Keratinocyte (primary cell): ENCODE data around the gene PDIA4. TPM values are rescaled to one million over a fixed set of nuclear protein-coding genes. Genes with fewer than 3 reads are reported as not detected.
A peak's percentile ranks its signal among the peaks of the same experiment; 100 is the strongest.

Source experiments
- DNase-seq: peaks from one replicate; pipeline ENCODE4 v3.0.0-alpha.2; 2011; ENCODE audit warnings: low read depth, missing footprints, low spot score
- FAIRE-seq: peaks from 2 replicates; lab custom pipeline; 2011; peaks lifted over from hg19 to GRCh38; lab: Jason Lieb, UNC
- H2AFZ ChIP-seq: 2 replicates; pipeline ENCODE4 v1.6.0; 2012; ENCODE audit warnings: low read length, control low read depth, inconsistent platforms; ENCODE audit not compliant: control insufficient read depth
- H3K27ac ChIP-seq: 2 replicates; pipeline ENCODE4 v1.5.1; 2011; ENCODE audit warnings: low read length; ENCODE audit not compliant: control insufficient read depth, insufficient read depth
- H3K27me3 ChIP-seq: 3 replicates; pipeline ENCODE4 v1.6.0; 2011; ENCODE audit warnings: low read length; ENCODE audit not compliant: control insufficient read depth, insufficient read depth; ENCODE audit errors: extremely low read depth
- H3K36me3 ChIP-seq, 2 experiments: 2 replicates in 1 of 2; 3 replicates in 1 of 2; pipeline ENCODE4 v1.5.1; 2011; ENCODE audit warnings: low read length in 2 of 2, mild to moderate bottlenecking in 1 of 2; ENCODE audit not compliant: control insufficient read depth in 2 of 2, insufficient read depth in 2 of 2; ENCODE audit errors: extremely low read depth in 1 of 2
- H3K4me1 ChIP-seq: 3 replicates; pipeline ENCODE4 v1.5.1; 2011; ENCODE audit warnings: low read length; ENCODE audit not compliant: control insufficient read depth, insufficient read depth; ENCODE audit errors: extremely low read depth
- H3K4me2 ChIP-seq: 3 replicates; pipeline ENCODE4 v1.6.0; 2011; ENCODE audit warnings: low read depth, low read length; ENCODE audit not compliant: control insufficient read depth, insufficient read depth; ENCODE audit errors: extremely low read depth
- H3K4me3 ChIP-seq, 3 experiments: fragments of 200-600 bp in 1 of 3; sonication (generic) in 1 of 3; 2 replicates in 2 of 3; 3 replicates in 1 of 3; pipeline ENCODE4 v1.5.1; 2011 to 2016; ENCODE audit warnings: low read length in 3 of 3, mild to moderate bottlenecking in 3 of 3, control low read depth in 2 of 3, inconsistent platforms in 1 of 3, low read depth in 1 of 3, mixed read lengths in 1 of 3, mixed run types in 1 of 3, moderate library complexity in 1 of 3; ENCODE audit not compliant: control insufficient read depth in 2 of 3, insufficient read depth in 2 of 3; ENCODE audit errors: extremely low read depth in 1 of 3
- H3K79me2 ChIP-seq: 2 replicates; pipeline ENCODE4 v1.6.0; 2012; ENCODE audit warnings: low read length; ENCODE audit not compliant: control insufficient read depth, insufficient read depth
- H3K9ac ChIP-seq: 3 replicates; pipeline ENCODE4 v1.6.0; 2011; ENCODE audit warnings: low read length; ENCODE audit not compliant: control insufficient read depth, insufficient read depth; ENCODE audit errors: extremely low read depth
- H3K9me1 ChIP-seq: 3 replicates; pipeline ENCODE4 v1.6.0; 2011; ENCODE audit warnings: low read length; ENCODE audit not compliant: control insufficient read depth, insufficient read depth; ENCODE audit errors: extremely low read depth
- H3K9me3 ChIP-seq: 2 replicates; pipeline ENCODE4 v1.5.1; 2012; ENCODE audit warnings: low read depth, low read length; ENCODE audit not compliant: control insufficient read depth
- H4K20me1 ChIP-seq: 3 replicates; pipeline ENCODE4 v1.6.0; 2011; ENCODE audit warnings: low read length; ENCODE audit not compliant: control insufficient read depth, insufficient read depth; ENCODE audit errors: extremely low read depth
- CTCF ChIP-seq, 3 experiments: IDR thresholded peaks in 1 of 3; conservative IDR thresholded peaks in 1 of 3; optimal IDR thresholded peaks in 1 of 3; 2 replicates in 2 of 3; 3 replicates in 1 of 3; pipeline versions ENCODE3 to v1.5.1; 2011; ENCODE audit warnings: low read length in 3 of 3, mild to moderate bottlenecking in 3 of 3, moderate library complexity in 2 of 3, control low read depth in 1 of 3, inconsistent platforms in 1 of 3; ENCODE audit not compliant: insufficient read depth in 2 of 3; ENCODE audit errors: extremely low read depth in 1 of 3
- EZH2 ChIP-seq: IDR thresholded peaks from one replicate; pipeline ENCODE4 v1.6.1; 2012; ENCODE audit warnings: inconsistent platforms, mild to moderate bottlenecking, low read length, moderate library complexity
- dilution Hi-C: fragments of 300-500 bp; cut with MboI; formaldehyde crosslinking; loops from one replicate; pipeline ENCODE4 v1.7.0; 2020; ENCODE audit warnings: low sequenced_read_pairs; ENCODE audit not compliant: extremely low pct_ligation_motif_present
- polyA plus RNA-seq, 5 experiments: library from polyadenylated mRNA; depleted of rRNA in 3 of 5; stranded (reverse) in 3 of 5; stranded (forward) in 1 of 5; unstranded in 1 of 5; fragments of >200 nt; gene quantifications; 1 replicate in 1 of 5; 2 replicates in 3 of 5; 3 replicates in 1 of 5; pipeline versions ENCODE4 v1.2.1 to v1.2.3, GENCODE V29; 2011 to 2012; ENCODE audit warnings: missing spikeins in 2 of 5, low read depth in 1 of 5, low replicate concordance in 1 of 5

Gene PDIA4
- polyA plus RNA-seq, 1 donor (not counting 4 experiments of a cell fraction or from before 2014, with no cell fraction given), result 145 TPM

GRCh38 chr7:149060156-149060555, 31.9 kb upstream of the PDIA4 start:
- peak overlapping the region; percentile 45 for H3K27ac ChIP-seq
- peak; percentile 36 for FAIRE-seq
- H3K27me3 ChIP-seq, result no peaks in the 10 kb centered on the region
- H3K4me3 ChIP-seq, result no peak overlapping the region
- H3K9ac ChIP-seq, result no peak overlapping the region
- H4K20me1 ChIP-seq, result no peaks in the 10 kb centered on the region
- dilution Hi-C loops, result no loop called here
- DNase-seq, result no peak
- no peaks in the 10 kb centered on the region for H3K9me1 ChIP-seq
- no peaks in the 10 kb centered on the region for H3K36me3 ChIP-seq
- H3K9me3 ChIP-seq, result no peaks in the 10 kb centered on the region
- peaks cover 7% of the 10 kb centered on the region for H3K4me1 ChIP-seq
- no peak overlapping the region for H3K4me2 ChIP-seq
- no peaks in the 10 kb centered on the region for H3K79me2 ChIP-seq
- peak overlapping the region; percentile 2 for H2AFZ ChIP-seq
- no peak for TF ChIP-seq EZH2
- TF ChIP-seq CTCF (optimal IDR thresholded peaks at IDR 0.05 in 1 of 3, IDR thresholded peaks at IDR 0.05 in 1 of 3, conservative IDR thresholded peaks at IDR 0.05 in 1 of 3; ENCODE audit: extremely low read depth in 1 of 3, insufficient read depth in 2 of 3, low read length in 3 of 3), result no peak

- TF ChIP-seq CTCF (optimal IDR thresholded peaks at IDR 0.05 in 1 of 3, IDR thresholded peaks at IDR 0.05 in 1 of 3, conservative IDR thresholded peaks at IDR 0.05 in 1 of 3; ENCODE audit: extremely low read depth in 1 of 3, insufficient read depth in 2 of 3, low read length in 3 of 3) (no peak), EZH2 (no peak)
- no peaks in the 10 kb centered on the region for H4K20me1 ChIP-seq
- FAIRE-seq (no peak), DNase-seq (no peak)
- H3K9ac ChIP-seq, result no peak overlapping the region
- H2AFZ ChIP-seq, result no peak overlapping the region
- no peaks in the 10 kb centered on the region for H3K36me3 ChIP-seq
- H3K9me1 ChIP-seq, result no peaks in the 10 kb centered on the region
- dilution Hi-C loops, result no loop called here
- no peak overlapping the region for H3K27ac ChIP-seq
- no peaks in the 10 kb centered on the region for H3K27me3 ChIP-seq
- H3K4me2 ChIP-seq, result no peak overlapping the region
- H3K4me3 ChIP-seq, result no peak overlapping the region
- no peaks in the 10 kb centered on the region for H3K79me2 ChIP-seq
- no peaks in the 10 kb centered on the region for H3K4me1 ChIP-seq
- H3K9me3 ChIP-seq, result no peaks in the 10 kb centered on the region
These were observed 25.6 kb upstream of the PDIA4 start for GRCh38 chr7:149053885-149054284.
